Neutrophil (primary cell): ENCODE data around the gene KIF26B.

ENCODE experiments used
- H3K27ac ChIP-seq: fragments of 200-600 bp; sonication (generic); 2 replicates; pipeline ENCODE4 v1.5.1; 2016; ENCODE audit warnings: mild to moderate bottlenecking, moderate library complexity
- H3K27me3 ChIP-seq: fragments of 200-600 bp; sonication (generic); 2 replicates; pipeline ENCODE4 v1.6.0; 2016; ENCODE audit warnings: mild to moderate bottlenecking
- H3K36me3 ChIP-seq: fragments of 200-600 bp; sonication (generic); 2 replicates; pipeline ENCODE4 v1.5.1; 2017
- H3K4me1 ChIP-seq, 2 experiments: fragments of 200-600 bp in 1 of 2; sonication (generic) in 1 of 2; 1 replicate in 1 of 2; 2 replicates in 1 of 2; pipeline versions ENCODE4 v1.5.1 to v1.6.1; 2013 to 2016; ENCODE audit warnings: low read depth in 1 of 2, low read length in 1 of 2, mild to moderate bottlenecking in 1 of 2, moderate library complexity in 1 of 2; ENCODE audit not compliant: control insufficient read depth in 1 of 2, insufficient read depth in 1 of 2
- H3K4me3 ChIP-seq, 2 experiments: fragments of 200-600 bp in 1 of 2; sonication (generic) in 1 of 2; 1 replicate in 1 of 2; 2 replicates in 1 of 2; pipeline ENCODE4 v1.5.1; 2013 to 2016; ENCODE audit warnings: low read depth in 1 of 2, low read length in 1 of 2, mild to moderate bottlenecking in 1 of 2, moderate library complexity in 1 of 2
- H3K9me3 ChIP-seq: fragments of 200-600 bp; sonication (generic); 2 replicates; pipeline ENCODE4 v1.5.1; 2016
- TF ChIP-seq, protein P1 (sequence below): fragments of 200-600 bp; sonication (generic); IDR thresholded peaks from 2 replicates; pipeline ENCODE4 v1.5.1; 2016; ENCODE audit warnings: antibody characterized with exemption

The KIF26B gene

DNA sequence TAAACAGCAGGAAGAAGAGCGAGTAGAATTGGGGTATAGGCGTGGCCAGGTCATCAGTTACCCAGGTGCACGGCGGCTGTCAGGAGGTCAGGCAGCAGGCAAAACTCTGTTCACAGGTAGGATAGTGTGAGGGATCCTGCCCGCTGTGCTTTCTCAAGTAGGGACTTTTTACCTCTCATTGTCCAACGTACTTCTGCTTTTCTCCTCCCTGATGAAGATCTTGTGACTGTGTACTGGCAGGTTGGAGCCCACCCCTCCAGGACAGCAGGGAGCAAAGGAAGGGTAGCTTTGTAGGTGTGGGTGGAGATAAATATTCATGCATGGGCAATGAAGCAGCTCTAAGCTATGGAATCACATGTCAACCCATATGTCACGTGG, 373.5 kb downstream of the KIF26B start:
- Histone ChIP-seq H3K9me3 (no peaks in the 10 kb centered on the region), H3K4me1 (no peaks in the 10 kb centered on the region), H3K36me3 (no peaks in the 10 kb centered on the region), H3K27ac (no peak overlapping the region), H3K4me3 (no peak overlapping the region), H3K27me3 (peaks cover 10% of the 10 kb centered on the region)
- TF ChIP-seq, protein P1, sequence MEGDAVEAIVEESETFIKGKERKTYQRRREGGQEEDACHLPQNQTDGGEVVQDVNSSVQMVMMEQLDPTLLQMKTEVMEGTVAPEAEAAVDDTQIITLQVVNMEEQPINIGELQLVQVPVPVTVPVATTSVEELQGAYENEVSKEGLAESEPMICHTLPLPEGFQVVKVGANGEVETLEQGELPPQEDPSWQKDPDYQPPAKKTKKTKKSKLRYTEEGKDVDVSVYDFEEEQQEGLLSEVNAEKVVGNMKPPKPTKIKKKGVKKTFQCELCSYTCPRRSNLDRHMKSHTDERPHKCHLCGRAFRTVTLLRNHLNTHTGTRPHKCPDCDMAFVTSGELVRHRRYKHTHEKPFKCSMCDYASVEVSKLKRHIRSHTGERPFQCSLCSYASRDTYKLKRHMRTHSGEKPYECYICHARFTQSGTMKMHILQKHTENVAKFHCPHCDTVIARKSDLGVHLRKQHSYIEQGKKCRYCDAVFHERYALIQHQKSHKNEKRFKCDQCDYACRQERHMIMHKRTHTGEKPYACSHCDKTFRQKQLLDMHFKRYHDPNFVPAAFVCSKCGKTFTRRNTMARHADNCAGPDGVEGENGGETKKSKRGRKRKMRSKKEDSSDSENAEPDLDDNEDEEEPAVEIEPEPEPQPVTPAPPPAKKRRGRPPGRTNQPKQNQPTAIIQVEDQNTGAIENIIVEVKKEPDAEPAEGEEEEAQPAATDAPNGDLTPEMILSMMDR, result no peak

DNA sequence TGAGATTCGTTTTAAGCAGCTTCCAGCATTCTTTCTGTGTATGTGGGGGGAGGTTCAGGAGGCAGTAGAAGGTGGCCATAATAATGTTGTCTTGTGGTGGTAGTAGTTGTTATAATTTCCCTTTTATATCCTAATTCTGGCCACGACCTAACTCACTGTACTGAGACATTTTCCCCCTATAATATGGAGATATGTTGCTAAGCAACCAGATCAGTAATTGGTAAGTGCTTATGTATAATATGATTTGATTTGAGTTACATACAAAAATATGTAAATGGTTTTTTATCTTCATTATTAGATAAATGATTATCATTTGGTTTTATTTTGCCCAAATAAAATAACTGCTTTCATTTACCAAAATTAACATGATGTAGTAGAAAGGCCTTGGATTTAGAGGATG, 376.2 kb downstream of the KIF26B start:
- TF ChIP-seq, protein P1, result no peak
- no peaks in the 10 kb centered on the region for H3K27me3 ChIP-seq
- no peak overlapping the region for H3K27ac ChIP-seq
- no peaks in the 10 kb centered on the region for H3K36me3 ChIP-seq
- H3K4me1 ChIP-seq, result no peaks in the 10 kb centered on the region
- no peaks in the 10 kb centered on the region for H3K9me3 ChIP-seq
- H3K4me3 ChIP-seq, result no peak overlapping the region

DNA sequence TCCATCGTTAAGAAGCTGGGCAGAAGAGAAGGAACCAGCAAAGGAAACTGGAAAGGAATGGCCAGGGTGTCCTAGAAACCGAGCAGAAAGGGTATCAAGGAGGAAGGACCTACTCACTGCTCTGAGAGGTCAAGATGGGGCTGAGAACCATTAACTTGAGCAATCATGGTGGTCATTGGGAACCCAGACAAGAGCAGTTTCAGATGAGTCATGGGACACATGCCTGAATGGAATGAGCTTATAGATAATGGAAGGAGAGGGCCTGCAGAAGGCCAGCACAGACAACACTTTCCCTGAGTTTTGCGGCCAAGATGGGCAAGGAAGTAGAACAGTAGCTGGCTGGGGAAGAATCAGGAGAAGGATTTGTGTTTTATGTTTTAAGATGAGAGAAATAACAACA, 383.2 kb downstream of the KIF26B start:
- Histone ChIP-seq H3K9me3 (no peaks in the 10 kb centered on the region), H3K36me3 (no peaks in the 10 kb centered on the region), H3K27ac (no peak overlapping the region), H3K4me3 (no peak overlapping the region), H3K4me1 (no peaks in the 10 kb centered on the region), H3K27me3 (no peaks in the 10 kb centered on the region)
- TF ChIP-seq, protein P1, result no peak

DNA sequence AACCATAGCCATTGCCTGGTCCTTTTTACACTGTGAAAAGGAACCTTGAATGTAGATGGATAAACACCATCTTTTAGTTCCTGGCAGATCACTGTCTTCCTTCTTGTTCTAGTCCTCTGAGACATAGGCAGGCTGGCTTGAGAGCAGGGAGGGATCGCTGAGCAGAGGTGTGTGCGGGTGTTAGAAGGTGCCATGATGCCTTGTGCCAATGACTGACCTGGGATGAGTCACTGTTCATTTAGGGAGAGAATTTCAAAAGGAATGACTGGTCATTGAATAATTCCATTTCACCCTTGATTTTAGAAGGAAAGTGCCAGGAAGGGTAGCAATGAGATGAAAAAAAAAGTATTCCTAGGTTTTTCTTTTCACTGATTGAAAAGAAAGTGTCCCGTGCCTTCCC, 383.9 kb downstream of the KIF26B start:
- Histone ChIP-seq H3K36me3 (no peaks in the 10 kb centered on the region), H3K27me3 (no peaks in the 10 kb centered on the region), H3K27ac (no peak overlapping the region), H3K4me1 (no peaks in the 10 kb centered on the region), H3K4me3 (no peak overlapping the region), H3K9me3 (no peaks in the 10 kb centered on the region)
- TF ChIP-seq, protein P1, result no peak

DNA sequence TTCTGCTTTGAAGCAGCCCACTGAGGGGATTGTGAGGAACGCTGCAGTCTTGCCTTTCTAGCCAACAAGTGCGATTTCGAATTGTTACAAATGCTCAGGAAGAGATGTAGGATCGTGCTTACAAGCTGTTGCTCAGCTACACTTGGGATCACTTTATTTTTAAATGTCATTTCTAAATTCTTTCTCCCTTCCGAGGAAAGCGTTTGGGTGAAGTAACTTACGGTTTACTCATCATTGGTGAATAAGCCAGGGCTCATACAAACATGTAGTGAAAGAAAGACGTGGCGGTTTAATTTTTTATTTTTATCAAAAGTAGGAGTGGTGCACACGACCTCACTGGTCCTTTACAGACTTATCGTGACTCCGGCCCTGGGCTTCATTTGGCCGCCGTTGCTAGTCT, 386.6 kb downstream of the KIF26B start:
- Histone ChIP-seq H3K9me3 (no peaks in the 10 kb centered on the region), H3K4me1 (no peaks in the 10 kb centered on the region), H3K27me3 (peaks cover 3% of the 10 kb centered on the region), H3K4me3 (no peak overlapping the region), H3K36me3 (no peaks in the 10 kb centered on the region), H3K27ac (no peak overlapping the region)
- TF ChIP-seq, protein P1, result no peak

DNA sequence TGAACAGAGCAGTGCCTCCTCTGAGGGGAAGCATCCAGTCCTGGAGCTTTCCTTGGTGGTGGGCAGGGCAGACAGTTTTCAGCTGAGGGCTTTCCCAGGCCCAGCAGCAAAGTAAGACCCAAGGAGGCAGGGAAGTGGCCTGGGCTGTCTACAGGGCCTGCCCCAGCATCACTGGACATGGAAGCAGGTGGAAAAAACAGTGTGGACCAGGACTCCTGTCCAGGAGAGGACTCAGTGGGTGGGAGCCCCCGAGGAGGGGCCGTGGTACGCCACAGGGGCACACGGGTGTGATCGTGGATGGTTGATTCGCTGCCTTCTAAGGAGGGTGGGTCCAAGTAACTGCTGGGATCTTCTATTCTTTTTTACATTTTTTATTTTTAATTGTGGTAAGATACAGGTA, 387.6 kb downstream of the KIF26B start:
- Histone ChIP-seq H3K4me1 (no peaks in the 10 kb centered on the region), H3K9me3 (no peaks in the 10 kb centered on the region), H3K4me3 (no peak overlapping the region), H3K27ac (no peak overlapping the region), H3K27me3 (peaks cover 11% of the 10 kb centered on the region), H3K36me3 (no peaks in the 10 kb centered on the region)
- TF ChIP-seq, protein P1, result no peak
